HG02763 (cell line): ENCODE measurements around the gene TOMM20.

Source experiments
- ATAC-seq: cut with Tn5 transposase; IDR thresholded peaks from one replicate; pipeline ENCODE4 v1.9.1; 2021; ENCODE audit warnings: mild to moderate bottlenecking, moderate library complexity; ENCODE audit not compliant: unreplicated experiment

TOMM20 gene

GRCh38 chr1:235136111-235136510, 7.5 kb upstream of the TOMM20 start:
- no peak for ATAC-seq

GRCh38 chr1:235134171-235134570, 5.5 kb upstream of the TOMM20 start:
- no peak for ATAC-seq

GRCh38 chr1:235133086-235133485, 4.4 kb upstream of the TOMM20 start:
- no peak for ATAC-seq

GRCh38 chr1:235131961-235132360, 3.3 kb upstream of the TOMM20 start:
- ATAC-seq: no peak

- ATAC-seq: no peak
These were observed 2.2 kb upstream of the TOMM20 start for GRCh38 chr1:235130766-235131270.

GRCh38 chr1:235129774-235130570, 1.3 kb upstream of the TOMM20 start:
- ATAC-seq: no peak

GRCh38 chr1:235127732-235128455, 743 bp downstream of the TOMM20 start:
- ATAC-seq: no peak

- ATAC-seq: no peak
These were observed 1.4 kb downstream of the TOMM20 start for GRCh38 chr1:235127203-235127602.

- ATAC-seq: no peak
These were observed 4.0 kb downstream of the TOMM20 start for GRCh38 chr1:235124665-235125064.

- no peak for ATAC-seq
These were observed 4.5 kb downstream of the TOMM20 start for GRCh38 chr1:235124111-235124510.

- no peak for ATAC-seq
These were observed 6.3 kb downstream of the TOMM20 start for GRCh38 chr1:235122348-235122747.

GRCh38 chr1:235113183-235113917, 15.3 kb downstream of the TOMM20 start:
- no peak for ATAC-seq

GRCh38 chr1:235112297-235113182, 16.1 kb downstream of the TOMM20 start:
- no peak for ATAC-seq

- no peak for ATAC-seq
These were observed 17.5 kb downstream of the TOMM20 start for GRCh38 chr1:235111107-235111506.

- no peak for ATAC-seq
These were observed 19.8 kb downstream of the TOMM20 start for GRCh38 chr1:235108876-235109275.

GRCh38 chr1:235108185-235108593, 20.4 kb downstream of the TOMM20 start:
- no peak for ATAC-seq

- ATAC-seq: no peak
These were observed 21.1 kb downstream of the TOMM20 start for GRCh38 chr1:235107368-235108184.

- no peak for ATAC-seq
These were observed 22.2 kb downstream of the TOMM20 start for GRCh38 chr1:235106457-235106856.
